Spleen (tissue), 7 donors: Measurements from ENCODE around the gene AGK.

Source experiments
- CTCF ChIP-seq, 11 experiments: fragments of 200-600 bp in 7 of 11; fragments of 450-650 bp in 4 of 11; sonication (generic) in 4 of 11; IDR thresholded peaks in 8 of 11; conservative IDR thresholded peaks in 3 of 11; 1 replicate in 7 of 11; 2 replicates in 4 of 11; pipeline versions ENCODE4 v1.4.0 to v1.8.0; 2016 to 2021; ENCODE audit warnings: antibody characterized with exemption in 11 of 11, inconsistent platforms in 4 of 11, mild to moderate bottlenecking in 1 of 11
- POLR2A ChIP-seq, 3 donors: fragments of 450-650 bp; IDR thresholded peaks; one replicate each; pipeline ENCODE4 v1.5.1; 2017; ENCODE audit warnings: antibody characterized with exemption in 3 of 3, mild to moderate bottlenecking in 1 of 3
- POLR2AphosphoS5 ChIP-seq, 3 donors: sonication (generic); formaldehyde crosslinking; IDR thresholded peaks; one replicate each; pipeline ENCODE4 v1.5.1; 2017; ENCODE audit warnings: antibody characterized with exemption in 3 of 3
- donor health status: DM: no; HTN: no; CAD: no; lungs with moderate emphysema.
- donor health status: DM: no; HTN: no; CAD: no.
- donor health status: DM: no; HTN: no; CAD: no.

DNA sequence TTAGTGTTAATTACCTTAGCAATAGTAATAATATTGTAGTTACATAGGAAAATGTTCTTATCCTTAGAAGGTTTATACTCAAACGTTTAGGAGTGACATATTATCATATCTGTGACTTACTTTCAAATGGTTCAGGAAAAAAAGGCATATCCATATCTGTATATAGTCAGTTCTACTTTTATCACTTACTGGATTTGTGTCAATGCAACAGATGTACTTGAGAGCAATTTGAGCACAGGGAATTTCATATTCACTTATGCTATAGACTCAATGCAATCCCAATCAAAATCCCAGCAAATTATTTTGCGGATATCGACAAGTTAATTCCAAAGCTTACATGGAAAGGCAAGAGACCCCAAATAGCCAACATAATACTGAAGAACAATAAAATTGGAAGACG is 140.8 kb downstream of the AGK start:
- TF ChIP-seq CTCF (IDR thresholded peaks at IDR 0.05 in 8 of 11, conservative IDR thresholded peaks at IDR 0.05 in 3 of 11) (no peak), POLR2A (IDR thresholded peaks at IDR 0.05) (no peak), POLR2AphosphoS5 (IDR thresholded peaks at IDR 0.05) (no peak)
